GM19238 (cell line): ENCODE results near the gene CD53.

Experiments used
- DNase-seq: peaks from one replicate; pipeline ENCODE4 v3.0.0; 2011; ENCODE audit warnings: low spot score; ENCODE audit not compliant: insufficient read length

Gene CD53

GRCh38 chr1:110875216-110875731 is 2.3 kb downstream of the CD53 start:
- DNase-seq: no peak

GRCh38 chr1:110876748-110877341 is 3.9 kb downstream of the CD53 start:
- DNase-seq: no peak

- DNase-seq: no peak
These were observed 4.4 kb downstream of the CD53 start for GRCh38 chr1:110877364-110877763.

- DNase-seq: no peak
These were observed 4.8 kb downstream of the CD53 start for GRCh38 chr1:110877776-110878175.

GRCh38 chr1:110878591-110878990 is 5.6 kb downstream of the CD53 start:
- no peak for DNase-seq

GRCh38 chr1:110878993-110879392 is 6.0 kb downstream of the CD53 start:
- no peak for DNase-seq

- no peak for DNase-seq
These were observed 7.0 kb downstream of the CD53 start for GRCh38 chr1:110879758-110880606.

GRCh38 chr1:110880708-110881374 is 7.9 kb downstream of the CD53 start:
- DNase-seq: no peak

GRCh38 chr1:110888049-110888448 is 15.1 kb downstream of the CD53 start:
- DNase-seq: no peak

- DNase-seq: no peak
These were observed 15.7 kb downstream of the CD53 start for GRCh38 chr1:110888641-110889040.

GRCh38 chr1:110890474-110891196 is 17.7 kb downstream of the CD53 start:
- DNase-seq: no peak

GRCh38 chr1:110893908-110894490 is 21.1 kb downstream of the CD53 start:
- DNase-seq: no peak

GRCh38 chr1:110896090-110896489 is 23.1 kb downstream of the CD53 start:
- no peak for DNase-seq

GRCh38 chr1:110897681-110898080 is 24.7 kb downstream of the CD53 start:
- DNase-seq: no peak

GRCh38 chr1:110898734-110899457 is 25.9 kb downstream of the CD53 start:
- no peak for DNase-seq

GRCh38 chr1:110899458-110899843 is 26.5 kb downstream of the CD53 start:
- DNase-seq: no peak

GRCh38 chr1:110902820-110903463 is 30.0 kb downstream of the CD53 start:
- no peak for DNase-seq

GRCh38 chr1:110903853-110904500 is 31.0 kb downstream of the CD53 start:
- no peak for DNase-seq

GRCh38 chr1:110912784-110913183 is 39.8 kb downstream of the CD53 start:
- no peak for DNase-seq
